Iris pigment epithelial cell (primary cell): ENCODE data around the gene TIFAB.
"Not testable (repeated sequence)": the region's sequence is repeated elsewhere in the genome, so short reads cannot be mapped to it uniquely, and the experiment has no call there.

Experiments used
- DNase-seq: peaks from one replicate; pipeline ENCODE4 v3.0.0-alpha.2; 2011; ENCODE audit warnings: low read depth

Gene TIFAB, protein sequence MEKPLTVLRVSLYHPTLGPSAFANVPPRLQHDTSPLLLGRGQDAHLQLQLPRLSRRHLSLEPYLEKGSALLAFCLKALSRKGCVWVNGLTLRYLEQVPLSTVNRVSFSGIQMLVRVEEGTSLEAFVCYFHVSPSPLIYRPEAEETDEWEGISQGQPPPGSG

DNA sequence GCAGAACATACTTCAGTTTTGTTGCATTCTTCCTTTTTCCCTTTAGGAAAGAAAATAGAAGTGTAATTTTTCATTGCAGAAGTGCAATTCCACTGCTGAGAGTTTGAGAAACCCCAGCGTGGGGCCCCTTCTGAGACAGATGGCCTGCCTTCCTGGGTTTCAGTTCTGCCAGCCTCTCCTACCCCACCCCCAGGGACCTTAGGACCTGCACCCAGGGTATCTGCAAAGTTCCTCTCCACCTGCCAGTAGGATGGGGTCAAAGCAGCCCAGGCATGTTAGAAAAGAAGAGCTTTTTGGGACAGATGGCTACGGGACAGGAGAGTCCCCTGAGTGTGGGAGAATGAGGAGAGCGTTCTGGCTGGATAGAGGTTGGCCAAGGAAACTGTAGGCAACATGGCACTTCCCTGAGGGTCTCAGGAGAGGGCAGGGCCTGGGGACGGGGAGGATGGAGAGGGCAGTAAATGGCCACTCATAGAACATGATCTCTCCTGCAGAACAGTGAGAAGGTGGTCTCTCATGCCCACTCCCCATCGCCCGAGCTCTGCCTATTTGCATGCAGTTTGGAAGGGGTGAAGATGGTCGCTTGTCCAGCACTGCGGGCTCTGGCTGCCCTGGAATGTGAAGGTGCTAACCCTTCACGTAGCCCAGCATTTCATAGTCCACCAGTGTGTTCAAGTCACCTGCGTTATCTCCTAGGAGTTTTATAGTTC, at the start of gene TIFAB:
Gene TIFAB (minus strand): TSS at position 31 of the 710 bp plus-strand sequence. CDS start 2,412 bp downstream, outside the sequence.
- DNase-seq = no peak

DNA sequence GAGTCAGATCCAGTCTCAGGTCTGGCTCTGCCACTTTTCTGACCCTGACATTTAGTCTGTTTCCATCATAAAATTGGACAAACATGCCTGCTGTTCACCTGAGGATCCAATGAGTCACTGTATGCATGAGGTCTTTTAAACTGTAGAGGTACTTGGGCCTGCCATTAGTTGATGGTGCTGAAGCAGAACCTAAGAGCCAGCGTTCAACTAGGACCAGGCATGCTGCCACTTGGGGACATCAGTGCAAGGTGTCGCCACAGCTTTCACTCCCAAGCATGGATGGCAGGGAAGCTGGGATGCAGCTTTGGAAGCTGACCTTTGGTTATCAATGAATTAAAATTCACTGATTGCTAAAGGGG, 46.5 kb upstream of the TIFAB start:
- DNase-seq = no peak

DNA sequence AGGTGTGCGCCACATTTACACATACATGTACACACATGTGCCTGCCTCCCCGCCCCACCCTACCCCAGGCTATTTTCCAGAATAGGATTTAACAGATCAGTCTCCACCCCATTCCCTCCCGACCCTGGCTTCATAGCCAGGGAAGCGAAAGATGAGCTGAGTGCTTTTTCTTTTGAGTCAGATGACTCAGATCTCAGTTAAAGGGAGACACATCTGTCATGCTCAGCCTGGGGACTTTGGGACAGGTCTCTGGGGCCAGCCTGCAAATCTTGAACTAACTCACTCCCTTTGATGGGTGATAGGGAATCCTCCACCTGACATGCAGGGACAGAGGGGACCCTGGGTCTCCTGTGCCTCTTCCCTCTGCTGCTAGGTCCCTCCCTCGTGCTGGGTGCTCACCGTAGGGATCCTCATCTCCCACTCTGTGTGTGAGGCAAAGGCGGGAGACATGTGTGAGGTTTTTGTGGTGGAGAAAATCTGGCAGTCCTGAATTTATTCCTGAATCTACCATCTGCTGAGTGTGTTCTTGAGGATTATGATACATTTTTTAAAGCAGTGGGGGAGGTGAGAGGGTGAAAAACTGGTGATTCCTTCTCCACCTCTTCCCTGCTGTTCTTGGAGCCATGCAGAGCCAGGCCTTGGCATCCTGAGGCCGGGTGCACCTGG, 46.0 kb upstream of the TIFAB start:
- no peak for DNase-seq

DNA sequence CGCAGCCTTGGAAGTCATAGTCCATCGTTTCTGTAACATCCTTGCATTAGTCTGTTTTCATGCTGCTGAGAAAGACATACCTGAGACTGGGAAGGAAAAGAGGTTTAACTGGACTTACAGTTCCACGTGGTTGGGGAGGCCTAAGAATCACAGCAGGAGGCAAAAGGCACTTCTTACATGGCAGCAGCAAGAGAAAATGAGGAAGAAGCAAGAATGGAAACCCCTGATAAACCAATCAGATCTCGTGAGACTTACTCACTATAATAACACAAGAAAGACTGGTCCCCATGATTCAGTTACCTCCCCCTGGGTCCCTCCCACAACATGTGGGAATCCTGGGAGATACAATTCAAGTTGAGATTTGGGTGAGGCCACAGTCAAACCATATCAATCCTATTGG, 43.4 kb upstream of the TIFAB start:
- DNase-seq = not testable (repeated sequence)

DNA sequence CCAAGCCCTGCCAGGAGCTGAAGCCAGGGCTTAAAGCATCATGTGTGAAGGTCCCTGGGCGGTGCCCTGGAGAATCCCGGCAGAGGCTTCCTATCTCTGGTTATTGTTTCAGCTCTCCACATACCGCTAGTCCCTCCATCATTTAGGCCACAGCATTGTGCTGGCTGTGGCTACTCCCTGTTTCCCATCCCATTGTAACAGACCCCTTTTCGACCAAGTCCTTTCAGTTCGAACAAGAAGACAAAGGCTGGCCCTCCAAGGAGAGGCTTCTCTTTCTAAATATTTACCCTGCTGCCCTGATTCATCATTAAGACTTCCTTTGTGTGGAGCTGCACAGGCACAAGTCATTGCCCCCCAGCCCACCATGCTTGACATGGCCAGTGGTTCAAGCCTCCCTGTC, 42.0 kb upstream of the TIFAB start:
- no peak for DNase-seq

DNA sequence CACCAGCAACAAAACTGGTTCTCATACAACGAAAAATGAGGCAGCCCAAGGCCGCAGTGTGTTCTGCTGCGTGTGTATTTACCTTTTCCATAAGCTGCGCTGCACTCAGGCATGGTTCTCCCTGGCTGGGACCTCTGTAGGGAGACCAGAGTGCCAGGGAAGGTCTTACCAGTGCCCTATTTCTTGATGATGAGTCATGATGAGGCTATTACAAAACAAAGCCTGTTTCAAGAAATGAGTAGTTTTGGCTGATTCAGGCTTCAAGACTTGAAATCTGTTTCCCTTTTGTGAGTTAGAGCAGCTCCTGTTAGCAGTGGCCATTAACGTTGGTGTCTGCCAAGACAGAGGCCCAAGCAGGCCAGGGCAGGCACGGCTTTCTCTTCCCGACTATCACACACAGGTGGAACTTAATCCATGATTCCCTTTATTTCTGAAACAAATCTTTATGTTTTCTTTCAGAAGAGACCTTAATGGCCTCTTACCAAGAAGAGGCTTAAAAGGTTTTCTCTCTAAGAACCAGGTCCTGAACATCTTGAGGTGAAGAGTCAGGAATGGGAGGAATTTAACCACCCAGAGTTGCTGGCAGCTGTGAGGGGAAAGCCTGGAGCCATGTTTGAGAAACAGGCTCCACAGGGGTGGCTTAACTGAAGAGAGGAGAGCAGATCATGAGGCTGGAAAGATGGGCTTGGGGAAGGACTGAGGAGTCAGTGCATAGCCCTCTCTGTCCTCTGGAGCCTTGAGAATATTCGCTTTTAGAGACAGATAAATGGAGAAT, 41.4 kb upstream of the TIFAB start:
- peak; percentile 77 for DNase-seq

DNA sequence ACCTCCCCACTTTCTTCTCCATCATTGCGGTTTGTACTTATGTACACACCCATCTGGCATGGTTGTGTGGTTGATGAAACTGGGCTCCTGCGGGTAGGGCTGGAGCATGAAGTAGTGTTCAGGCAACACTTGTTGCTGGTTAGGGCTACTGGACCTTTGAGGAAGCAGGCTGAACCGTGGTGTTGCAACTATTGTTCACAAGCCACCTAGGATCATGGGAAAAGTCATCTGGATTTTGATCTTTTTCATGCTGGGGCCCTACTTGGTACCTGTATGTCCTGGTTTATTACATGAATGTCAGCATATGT, 40.1 kb upstream of the TIFAB start:
- DNase-seq = no peak

DNA sequence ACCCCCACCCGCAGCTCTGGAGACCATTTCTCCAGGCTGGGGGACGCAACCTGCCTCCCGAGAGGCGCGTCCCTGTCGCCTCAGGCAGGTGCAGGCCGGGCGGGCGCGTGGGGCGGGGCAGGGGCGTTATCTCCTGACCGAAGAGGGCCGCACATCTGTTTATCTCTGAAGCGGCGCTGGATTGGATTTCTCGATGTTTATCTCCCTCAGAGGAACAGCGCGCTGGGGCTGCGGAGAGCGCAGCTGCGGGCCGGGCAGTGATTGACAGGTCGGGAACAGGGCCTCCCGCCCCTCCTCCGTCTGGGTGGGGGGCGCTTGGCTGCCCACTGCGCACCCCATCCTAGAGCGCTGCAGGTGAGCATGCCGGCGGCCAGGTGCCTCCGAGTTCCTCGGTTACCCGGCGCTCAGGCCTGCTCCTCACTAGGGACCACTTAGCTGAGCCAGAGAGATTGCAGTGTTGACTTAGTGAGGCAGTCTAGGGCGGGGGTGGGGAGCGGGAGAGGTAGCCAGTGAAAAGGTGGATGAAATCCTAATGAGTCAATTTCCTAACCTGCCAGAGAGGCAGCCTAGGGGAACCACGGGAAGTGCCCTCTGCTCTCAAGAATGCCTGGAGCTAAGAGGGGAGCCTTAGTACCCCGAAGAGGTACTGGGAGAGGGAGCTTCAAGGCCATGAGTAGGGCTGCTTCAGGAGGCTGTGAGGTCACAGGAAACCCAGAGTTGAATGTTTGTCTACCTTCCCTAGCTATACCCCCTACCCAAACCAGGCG, 39.6 kb upstream of the TIFAB start:
- no peak for DNase-seq

DNA sequence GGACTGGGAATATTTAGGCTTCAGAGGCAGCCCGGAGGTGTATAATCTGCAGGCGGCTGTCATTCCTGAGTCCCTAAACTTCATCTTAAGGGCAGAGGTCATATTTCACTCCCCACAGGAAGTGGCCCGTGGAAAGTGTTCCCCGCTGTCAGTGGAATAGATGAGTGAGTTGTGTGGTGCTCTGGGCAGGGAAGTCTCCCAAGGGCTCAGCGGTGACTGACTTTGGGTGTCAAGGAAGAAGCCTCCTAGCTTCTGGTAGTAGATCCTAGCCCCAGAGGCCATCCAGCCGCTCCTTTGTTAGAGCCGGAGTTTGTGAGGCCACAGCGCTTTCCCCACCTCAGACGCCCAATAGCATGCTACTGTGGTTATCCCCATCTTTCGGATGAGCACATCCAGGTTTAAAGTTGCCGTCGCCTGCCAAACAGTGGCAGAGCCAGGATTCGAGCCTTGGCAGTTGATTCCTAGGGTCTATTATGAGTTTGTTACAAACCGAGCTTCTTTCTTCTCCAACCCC, 38.9 kb upstream of the TIFAB start:
- DNase-seq = no peak

DNA sequence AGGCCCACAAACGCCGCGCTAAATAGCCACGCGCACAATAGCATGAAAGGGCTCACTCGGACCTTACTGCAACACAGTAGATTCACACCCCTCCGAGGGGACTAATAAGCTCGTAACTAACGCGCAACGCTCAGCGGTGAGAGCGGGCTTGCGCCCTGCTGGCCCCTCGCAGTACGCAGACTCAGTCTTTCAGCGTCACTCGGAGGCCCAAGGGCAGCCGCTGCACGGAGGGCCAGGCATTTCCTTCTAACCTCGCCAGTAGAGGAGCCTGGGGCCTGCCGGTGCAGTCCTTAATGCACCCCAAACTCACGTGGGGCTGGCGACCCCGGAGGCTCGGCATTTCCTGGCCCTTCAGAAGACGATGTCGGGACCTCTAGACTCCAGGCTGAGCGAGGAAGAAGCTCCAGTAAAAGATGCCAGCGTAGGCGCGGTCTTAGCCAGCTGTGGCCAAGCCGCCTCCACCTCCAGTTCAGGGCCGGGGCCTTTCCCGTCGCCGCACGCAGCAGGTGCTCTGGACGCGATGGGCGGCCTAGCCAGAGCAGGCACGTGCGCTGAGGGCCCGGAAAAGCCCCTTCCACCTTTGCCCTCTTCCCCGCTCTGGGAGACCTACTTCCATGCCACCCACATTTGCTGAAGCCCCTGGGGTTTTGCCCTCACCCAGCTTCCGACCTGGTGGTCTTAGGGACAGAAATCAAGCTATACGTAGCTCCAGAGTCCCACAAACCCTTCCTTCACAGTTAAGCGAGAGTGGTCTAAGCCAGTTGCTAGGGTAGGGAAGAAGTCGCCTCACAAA, 38.3 kb upstream of the TIFAB start:
- no peak for DNase-seq

DNA sequence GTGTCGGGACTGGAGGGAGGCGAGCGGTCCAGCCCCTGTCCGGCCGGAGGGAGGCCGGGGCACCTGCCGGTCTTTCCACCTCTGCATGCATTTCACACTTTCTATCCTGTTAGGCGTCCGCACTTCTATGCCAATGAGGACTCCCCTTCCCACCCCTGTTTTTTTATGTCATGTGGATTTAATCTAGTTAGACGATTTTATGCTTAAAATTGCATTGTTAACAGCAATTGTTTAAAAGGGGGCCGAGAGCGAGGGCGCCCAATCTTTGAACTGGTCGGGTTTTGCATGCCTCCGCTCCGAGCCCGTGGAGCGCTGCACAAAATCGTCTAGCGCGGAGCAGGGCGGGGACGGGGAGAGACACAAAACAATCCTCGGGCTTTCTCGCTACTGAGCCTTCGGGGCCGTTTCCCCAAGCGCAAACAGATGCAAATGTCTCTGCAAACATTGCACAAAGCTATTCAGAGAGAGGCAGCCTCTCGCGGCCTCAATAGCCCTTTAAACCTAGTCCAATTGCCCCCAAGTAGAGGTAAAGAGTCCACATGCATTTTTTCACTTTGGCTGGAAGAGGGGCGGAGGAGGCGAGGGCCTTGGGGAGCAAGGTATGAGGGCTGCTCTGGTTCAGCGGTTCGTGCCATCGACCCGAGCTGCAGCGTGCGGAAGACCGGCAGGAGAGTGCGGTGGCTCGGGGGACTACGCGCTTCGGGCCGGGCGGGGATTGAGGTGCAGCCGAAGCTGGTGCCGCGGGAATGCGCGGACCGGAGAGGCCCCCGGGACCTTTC, 37.5 kb upstream of the TIFAB start:
- no peak for DNase-seq

DNA sequence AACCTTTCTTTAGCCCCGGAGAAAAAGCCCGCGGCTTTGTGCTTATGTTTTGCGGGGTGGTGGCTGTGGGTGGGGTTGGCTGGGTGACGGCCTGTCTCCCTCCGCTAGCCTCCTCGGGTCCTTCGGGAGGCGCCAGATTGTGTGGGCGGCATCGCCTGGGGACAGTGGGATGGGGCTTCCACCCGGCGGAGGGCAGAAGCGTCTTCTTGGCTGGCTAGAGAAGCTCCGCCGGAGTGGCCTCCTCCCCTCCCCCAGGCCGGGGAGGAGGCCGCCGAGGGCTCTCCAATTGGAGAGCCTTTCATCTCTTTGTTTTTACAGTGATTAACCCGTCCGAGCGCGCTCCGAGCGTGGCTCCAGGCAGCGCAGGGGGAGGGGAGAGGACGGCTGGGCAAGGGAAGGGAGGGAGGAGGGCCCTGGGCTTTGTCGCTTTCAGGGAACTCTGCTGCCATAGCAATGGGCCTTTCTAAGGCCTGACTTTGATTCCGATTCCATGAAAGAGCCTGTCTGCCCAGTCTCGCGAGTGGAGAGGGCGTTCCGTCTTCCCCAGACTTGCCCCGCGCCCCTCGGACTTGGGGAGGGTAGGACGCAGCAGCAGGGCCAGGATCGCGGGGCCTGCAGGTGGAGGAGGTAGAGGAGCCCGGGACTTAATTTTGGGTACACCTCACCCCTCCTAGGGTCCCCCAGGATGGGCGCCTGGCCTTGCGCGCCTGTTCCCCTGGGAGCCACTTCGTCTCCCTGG, 36.7 kb upstream of the TIFAB start:
- DNase-seq = peak; percentile 63

DNA sequence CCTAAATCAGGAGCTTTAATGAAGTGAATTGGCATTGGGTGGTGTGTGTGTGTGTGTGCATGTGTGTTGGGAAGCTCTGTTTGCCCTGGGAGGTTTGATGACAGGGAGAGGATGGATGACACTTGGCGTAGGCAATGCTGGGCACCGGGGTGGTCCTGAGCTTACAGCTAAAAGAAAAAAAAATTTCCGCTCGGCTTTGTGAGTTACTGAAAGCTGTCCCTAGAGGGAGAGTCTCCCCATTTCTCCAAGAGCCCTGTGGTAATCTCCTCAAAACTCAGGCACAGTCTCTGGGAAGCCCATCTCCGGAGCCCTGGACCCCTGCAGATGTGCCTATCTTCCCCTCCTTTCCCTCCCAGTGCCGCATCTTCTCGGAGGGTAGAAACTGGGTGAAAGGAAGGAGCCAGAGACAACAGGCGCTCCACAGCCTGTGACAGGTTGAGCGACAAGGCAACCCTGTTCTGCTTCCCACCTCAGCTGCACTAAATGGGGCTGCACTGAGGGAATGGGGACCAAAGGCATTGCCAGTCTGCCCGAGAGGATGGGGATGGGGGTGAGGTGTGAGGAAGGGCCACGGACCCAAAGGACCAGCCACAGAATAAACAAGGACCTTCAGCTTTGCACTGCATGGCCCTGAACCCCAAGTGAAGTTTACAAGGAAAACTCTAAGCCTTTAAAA, 35.8 kb upstream of the TIFAB start:
- DNase-seq = no peak

DNA sequence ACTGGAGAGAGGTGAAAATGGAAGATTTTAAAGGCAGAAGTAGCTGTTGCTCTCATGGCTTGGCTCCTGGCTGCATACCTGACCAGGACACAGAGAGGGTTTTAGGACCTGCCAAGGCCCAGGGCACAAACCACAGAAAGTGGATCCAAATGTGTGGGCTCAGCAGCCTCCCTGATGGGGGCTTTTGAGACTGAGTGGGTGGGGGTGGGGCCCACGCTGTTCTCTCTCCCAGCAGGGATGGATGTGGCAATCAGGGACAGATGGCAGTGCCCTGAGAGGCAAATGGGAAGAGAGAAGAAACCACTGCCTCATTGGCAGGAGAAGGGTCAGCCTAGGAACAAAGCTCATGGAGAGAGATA, 34.9 kb upstream of the TIFAB start:
- DNase-seq = no peak

DNA sequence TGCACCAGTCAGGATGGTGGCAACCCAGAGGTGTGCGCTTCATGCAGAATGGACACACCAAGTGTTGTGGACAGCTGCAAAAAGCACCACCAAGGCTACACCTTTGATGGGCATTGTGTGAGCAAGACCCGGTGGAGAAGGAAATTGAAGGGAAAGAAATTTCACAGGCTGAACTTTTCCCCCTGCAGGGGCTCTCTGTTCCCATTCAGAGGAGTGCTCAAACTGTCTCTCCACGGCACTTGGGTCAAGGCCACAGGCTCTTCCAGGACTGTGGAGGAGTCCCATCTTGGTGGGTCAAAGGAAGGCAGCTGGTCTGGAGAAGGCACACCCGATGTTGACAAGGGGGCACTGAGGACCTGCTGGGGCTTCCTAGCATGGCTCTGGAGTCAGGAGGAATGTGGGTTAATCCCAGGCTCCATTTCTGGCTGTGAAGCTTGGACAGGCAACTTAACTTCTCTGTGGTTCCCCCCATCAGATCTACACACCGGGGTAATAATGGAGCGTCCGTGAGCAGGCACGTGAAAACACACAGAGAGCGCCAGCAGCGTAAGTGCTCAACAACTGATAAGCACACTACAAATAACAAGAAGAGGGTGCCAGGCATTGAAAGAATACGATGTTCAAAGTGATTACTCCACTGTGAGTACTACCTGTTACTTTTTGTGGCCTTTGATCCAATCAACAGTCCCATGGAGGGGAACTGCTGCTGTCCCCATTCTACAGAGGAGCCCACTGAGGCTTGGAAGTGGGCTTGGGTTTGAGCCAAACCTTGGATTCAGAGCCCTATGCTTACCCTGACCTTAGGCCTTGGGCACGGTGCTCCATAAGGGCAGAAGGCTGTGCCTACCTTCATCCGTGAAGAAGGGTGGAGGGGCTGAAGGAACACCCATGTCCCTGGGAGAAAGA, 34.2 kb upstream of the TIFAB start:
- no peak for DNase-seq

DNA sequence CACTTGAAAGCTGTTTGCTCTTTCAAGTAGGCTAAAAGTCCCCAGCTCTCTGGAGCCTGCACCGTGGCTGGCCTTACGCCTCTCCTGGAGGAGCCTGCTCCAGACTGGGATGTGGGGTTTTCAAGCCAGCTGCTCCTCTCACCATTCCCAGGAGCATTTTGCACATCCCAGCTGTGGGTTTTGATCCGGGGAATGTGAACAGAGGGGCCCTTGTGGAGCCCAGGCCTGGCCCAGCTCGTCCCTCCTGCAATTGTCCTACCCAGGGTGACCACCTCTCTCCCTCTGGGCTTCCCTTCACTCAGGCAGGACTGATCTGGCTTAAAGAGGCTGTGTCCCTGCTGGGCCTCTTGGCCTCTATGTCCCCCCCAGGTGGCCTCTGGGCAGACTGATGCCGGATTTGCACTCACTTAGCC, 32.5 kb upstream of the TIFAB start:
- no peak for DNase-seq

DNA sequence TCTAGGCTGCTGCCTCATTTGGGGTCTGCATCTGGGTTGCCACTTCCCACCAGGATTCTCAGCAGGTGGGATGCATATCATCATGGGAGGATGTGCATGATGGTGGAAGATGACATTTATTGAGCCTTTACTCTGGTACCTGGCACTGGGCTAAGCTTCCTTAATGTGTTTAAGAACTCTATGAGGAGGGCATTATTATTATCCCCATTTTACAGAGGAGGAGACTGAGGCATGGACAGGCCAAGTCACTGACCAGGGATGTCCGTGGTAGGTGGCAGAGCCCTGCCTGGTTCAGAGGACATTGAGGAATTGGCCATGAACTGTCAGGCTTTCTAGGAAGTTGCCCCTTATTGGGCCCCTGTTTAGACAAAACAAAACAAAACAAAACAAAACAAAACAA, 31.1 kb upstream of the TIFAB start:
- no peak for DNase-seq

DNA sequence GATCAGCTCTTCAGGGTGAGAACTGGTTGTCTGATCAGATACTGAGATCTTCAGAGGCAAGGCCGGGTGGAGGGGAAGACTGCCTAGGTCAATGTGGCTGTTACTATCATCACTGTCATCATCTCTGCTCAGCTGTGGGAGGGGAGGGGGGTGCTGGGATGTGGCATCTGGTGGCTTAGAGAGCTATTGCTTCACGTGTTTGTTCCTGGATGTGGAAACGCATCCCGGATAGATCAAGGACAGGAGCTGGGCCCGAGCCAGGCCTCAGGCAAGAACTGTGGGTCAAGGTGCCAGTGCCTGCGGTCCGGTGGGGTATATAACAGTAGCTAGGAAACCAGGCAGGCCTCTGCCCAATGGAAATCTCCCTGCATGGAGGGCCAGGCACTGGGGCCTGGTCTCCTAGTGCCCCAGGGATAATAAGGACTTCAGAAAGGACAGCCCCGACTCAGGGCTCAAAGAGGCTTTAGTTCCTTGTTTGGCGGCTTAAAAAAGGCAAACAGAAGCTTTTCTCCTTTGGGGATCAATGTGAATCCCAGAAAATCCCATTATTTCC, 30.3 kb upstream of the TIFAB start:
- DNase-seq = no peak
